Fibroblast of peridontal ligament (primary cell): ENCODE results near the gene ZC3H18.

Experiments
- DNase-seq: peaks from one replicate; pipeline ENCODE4 v3.0.0-alpha.2; 2010; ENCODE audit errors: extremely low read depth

The ZC3H18 gene

DNA sequence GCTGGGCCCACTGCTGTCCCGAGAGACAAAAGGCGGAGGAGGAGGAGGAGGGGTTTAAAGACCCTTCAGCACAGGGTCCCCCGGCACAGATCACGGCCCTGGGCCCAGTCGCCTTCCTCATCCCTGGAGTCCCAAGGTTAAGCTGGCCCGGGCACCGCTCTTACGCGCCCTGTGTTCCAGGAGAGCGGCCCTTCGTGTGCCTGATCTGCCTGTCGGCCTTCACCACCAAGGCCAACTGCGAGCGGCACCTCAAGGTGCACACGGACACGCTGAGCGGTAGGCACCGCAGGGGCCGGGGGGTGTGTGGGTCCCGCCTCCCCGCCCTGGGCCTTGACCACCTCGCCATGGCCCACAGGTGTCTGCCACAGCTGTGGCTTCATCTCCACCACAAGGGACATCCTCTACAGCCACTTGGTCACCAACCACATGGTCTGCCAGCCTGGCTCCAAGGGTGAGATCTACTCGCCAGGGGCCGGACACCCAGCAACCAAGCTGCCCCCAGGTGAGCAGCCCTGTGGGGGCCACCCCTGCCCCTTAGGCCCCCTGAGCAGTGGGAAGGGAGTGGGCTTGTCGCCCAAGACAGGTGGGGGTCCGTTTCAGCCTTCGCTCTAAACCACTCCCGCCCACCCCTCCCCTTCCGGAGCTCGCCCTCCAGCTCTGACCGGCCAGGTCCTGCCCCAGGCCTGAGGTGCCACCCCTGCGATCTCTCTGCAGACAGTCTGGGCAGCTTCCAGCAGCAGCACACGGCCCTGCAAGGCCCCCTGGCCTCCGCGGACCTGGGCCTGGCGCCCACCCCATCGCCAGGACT lies 37.6 kb upstream of the ZC3H18 start:
- DNase-seq, result no peak

DNA sequence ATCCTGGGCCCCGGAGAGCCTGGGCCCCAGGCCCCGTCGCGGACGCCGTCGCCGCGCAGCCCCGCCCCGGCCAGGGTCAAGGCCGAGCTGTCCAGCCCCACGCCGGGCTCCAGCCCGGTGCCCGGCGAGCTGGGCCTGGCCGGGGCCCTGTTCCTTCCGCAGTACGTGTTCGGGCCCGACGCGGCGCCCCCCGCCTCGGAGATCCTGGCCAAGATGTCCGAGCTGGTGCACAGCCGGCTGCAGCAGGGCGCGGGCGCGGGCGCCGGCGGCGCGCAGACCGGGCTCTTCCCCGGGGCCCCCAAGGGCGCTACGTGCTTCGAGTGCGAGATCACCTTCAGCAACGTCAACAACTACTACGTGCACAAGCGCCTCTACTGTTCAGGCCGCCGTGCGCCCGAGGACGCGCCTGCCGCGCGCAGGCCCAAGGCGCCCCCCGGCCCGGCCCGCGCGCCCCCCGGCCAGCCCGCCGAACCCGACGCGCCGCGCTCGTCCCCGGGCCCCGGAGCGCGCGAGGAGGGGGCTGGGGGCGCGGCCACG lies 36.8 kb upstream of the ZC3H18 start:
- DNase-seq, result peak; percentile 29

DNA sequence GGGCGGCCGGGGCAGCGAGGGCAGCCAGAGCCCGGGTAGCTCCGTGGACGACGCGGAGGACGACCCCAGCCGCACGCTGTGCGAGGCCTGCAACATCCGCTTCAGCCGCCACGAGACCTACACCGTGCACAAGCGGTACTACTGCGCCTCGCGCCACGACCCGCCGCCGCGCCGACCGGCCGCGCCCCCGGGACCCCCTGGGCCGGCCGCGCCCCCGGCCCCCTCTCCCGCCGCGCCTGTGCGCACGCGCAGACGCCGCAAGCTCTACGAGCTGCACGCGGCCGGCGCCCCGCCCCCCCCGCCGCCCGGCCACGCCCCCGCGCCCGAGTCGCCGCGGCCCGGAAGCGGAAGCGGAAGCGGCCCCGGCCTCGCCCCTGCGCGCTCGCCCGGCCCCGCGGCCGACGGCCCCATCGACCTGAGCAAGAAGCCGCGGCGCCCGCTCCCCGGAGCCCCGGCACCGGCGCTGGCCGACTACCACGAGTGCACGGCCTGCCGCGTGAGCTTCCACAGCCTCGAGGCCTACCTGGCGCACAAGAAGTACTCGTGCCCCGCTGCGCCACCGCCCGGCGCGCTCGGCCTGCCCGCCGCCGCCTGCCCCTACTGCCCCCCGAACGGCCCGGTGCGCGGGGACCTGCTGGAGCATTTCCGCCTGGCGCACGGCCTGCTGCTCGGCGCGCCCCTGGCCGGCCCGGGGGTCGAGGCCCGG lies 36.1 kb upstream of the ZC3H18 start:
- DNase-seq, result peak; percentile 37

DNA sequence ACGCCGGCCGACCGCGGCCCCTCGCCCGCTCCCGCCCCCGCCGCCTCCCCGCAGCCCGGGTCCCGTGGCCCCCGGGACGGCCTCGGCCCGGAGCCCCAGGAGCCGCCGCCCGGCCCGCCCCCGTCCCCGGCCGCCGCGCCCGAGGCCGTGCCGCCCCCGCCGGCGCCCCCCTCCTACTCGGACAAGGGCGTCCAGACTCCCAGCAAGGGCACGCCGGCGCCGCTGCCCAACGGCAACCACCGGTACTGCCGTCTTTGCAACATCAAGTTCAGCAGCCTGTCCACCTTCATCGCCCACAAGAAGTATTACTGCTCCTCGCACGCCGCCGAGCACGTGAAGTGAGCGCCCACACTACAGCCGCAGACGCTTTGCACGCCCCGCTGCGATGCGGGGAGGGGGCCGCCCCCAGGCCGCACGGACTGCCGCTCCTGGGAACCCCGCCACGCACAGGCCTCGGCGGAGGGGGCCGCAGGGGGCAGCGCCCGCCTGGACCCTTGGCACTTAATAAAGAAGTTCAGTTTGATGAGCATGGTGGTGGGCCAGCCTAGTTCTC lies 35.5 kb upstream of the ZC3H18 start:
- DNase-seq, result peak; percentile 34

DNA sequence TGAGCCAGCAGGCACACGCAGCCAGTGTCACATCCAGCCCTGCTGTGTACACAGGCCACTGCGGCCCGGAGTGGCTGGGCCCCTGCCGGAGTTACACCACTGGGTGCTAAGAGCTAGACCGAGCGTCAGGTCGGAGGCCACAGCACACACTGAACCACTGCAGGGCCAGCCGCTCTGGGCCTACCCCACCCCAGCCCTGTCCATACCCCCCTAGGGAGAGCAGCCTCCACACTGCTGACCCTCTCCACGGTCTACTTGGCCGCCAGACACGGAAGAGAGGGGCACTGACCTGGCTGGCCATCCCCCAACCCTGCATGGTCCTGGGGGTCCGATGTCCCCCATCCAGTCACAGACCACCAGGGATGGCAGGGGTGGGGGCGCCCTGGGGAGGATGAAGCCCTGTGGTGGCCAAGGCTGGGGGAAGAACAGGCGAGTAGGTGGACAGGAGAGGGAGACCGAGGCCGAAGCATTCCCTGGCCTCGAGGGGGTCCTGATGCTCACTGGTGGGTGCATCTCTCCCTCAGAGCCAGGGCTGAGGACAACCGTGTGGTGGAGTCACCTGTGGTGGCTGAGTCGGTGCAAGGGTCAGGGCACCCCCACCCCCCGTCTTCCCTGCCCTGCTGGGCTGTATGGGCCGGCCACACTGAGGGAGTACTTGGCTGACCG lies 34.9 kb upstream of the ZC3H18 start:
- no peak for DNase-seq

DNA sequence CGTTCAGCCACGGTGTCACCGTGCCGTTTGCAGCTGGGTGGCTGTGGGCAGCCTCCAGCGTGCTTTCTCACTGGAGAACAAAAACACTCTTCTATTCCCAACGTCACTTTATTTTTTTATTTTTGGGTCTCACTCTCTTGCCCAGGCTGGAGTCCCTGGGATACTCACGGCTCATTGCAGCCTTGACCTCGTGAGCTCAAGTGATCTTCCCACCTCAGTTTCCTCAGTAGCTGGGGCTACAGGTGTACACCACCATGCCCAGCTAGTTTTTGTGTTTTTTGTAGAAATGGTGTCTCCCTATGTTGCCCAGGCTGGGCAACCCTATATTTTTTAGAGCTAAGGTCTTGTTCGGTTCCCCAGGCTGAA lies 34.4 kb upstream of the ZC3H18 start:
- DNase-seq, result no peak

DNA sequence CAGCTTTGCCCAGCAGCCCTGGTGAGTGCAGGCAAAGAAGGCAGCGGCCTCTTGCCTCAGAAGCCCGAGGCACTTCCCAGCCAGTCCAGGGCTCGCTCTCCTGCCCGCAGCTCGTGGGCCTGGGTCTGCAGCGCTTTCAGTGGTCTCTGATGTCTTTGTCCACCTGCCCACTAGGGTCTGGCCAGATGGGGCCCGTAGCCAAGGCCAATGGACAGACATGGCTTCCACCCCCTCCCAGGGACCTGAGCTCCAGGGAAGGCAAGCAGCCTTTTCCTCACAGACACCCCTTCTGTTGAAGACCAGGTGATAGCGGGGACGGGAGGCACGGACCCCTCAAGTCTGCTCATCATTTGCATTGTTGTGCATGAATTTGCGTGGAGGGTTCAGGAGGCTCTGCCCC lies 33.7 kb upstream of the ZC3H18 start:
- DNase-seq, result no peak

DNA sequence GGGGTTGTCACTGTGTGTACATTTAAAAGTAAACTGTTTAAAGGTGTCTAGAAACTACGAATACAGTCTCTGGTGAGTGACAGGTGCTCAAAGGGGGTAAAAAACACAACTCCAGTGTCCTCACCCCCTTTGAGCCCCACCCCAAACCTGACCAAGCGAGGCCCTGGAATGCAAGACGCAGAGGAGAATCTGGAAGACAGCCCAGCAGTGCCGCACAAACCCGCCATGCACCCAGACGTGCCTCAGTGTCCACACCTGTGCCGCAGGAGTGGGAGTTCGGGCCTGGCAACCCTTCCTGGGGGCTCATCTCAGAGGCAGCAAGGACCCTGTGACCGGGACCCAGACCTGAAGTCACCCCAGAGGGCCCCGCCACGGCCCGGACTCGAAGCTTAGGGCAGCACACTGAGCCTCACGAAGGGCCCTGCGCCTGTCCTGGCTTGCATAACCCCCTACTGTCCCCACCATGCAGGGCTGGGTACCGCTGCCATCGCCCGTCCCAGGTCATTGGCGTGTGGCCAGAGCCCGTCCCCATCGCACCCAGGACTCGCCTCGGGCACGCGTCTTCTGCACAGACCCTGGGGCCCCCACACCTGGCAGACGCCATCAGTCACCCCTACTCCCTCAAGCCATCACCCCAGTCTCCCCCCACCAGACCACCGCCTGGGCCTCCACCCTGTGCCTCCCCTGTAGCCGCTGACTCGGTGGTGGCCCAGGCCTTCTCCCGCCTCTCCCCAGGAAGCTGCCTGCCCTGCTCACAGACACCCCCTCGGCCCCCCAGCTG lies 33.0 kb upstream of the ZC3H18 start:
- no peak for DNase-seq

DNA sequence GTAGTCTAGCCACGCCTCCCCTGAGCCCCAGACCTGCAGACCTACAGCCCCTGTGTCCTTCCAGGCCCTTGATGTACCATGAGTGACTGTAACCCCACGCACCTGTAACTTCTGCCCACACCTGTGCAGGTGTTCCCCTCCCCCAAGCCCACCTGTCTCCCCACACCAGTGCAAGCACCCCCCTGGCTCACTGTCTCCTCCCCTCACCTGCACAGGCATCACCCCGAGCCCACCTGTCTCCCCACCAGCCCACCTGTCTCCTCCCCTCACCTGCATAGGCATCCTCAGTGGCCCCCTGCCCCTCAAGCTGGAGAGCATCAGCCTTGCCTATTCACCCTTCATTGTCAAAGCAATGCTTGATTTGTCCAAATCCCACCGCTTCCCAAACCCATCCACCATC lies 32.3 kb upstream of the ZC3H18 start:
- DNase-seq, result no peak

DNA sequence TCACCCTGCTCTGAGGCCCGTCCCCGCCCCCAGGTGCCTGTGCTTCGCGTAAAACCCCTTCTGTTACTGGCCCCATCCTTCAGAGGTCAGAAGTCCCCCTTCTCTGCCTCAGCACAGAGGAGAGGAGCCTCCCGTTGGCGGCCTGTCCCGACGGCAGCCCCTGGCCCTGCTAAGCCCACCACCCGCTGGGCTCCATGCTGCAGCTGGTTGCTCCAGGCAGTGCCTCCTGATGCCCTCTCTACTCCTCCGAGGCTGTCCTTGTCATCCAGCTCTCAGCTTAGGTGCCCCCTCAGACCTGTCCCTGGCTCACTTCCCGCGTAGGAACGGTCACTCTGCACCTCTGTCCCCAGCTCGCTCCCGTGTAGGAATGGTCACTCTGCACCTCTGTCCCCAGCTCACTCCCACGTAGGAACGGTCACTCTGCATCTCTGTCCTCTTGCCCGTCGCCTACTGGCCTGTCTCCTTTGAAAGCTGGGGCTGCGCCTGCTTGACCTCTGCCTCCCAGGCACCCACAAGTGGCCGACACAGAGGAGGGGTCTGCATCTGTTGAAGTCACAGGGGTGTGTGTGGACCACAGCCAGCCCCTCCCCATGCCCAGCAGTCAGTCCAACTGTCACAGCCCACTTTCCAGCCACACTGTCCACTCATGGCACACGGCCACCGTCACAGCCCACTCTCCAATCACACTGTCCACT lies 31.7 kb upstream of the ZC3H18 start:
- DNase-seq, result no peak

DNA sequence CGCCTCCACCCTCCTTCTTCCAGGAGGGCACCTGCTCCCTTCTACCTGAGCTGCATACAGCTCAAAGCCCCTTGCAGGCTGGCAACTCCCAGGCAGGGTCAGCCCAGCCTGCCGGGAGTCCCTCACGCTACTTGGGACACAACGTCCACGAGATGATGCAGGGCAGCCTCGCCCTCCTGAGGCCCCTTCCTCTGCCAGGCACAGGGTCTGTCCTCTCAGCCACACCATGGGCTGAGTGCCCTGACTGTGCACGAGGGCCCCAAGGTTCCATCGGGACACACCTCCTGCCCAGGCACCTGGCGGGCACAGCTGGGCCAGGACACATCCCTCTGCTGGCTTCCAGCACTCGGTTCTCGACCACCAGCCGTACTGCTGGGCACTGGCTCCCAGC lies 30.9 kb upstream of the ZC3H18 start:
- DNase-seq, result no peak

DNA sequence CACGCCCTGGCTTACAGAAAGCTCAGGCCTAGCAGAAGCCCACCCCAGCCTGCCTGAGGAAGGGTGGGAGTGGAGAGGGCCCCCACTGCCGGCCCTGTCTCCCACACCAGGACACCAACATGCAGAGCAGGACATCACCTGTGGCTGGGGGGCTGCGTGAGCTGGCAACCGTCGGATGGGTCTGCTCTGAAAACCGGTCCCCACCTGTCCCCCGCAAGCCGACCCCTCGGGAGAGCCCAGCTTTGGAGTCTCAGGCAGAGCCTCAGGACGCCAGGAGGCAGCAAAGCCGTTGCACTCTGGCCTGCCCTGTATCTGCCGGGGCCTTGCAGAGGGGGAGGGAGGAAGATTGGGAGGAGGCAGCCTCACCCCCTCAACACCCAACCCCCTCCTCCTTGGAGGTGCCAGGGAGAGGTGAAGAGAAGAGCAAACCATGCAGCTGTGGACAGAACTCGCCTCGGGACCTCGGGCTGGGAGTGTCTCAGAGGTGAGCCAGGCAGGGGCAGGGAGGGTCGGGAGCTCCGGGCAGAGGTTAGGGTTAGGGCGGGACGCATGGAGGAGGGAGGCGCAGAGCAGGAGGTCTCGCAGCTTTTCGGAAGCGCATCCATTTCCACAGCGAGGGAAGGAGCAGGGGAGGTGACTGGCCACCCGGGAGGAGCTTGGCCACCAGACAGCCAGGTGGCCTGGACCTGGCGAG lies 30.4 kb upstream of the ZC3H18 start:
- no peak for DNase-seq

DNA sequence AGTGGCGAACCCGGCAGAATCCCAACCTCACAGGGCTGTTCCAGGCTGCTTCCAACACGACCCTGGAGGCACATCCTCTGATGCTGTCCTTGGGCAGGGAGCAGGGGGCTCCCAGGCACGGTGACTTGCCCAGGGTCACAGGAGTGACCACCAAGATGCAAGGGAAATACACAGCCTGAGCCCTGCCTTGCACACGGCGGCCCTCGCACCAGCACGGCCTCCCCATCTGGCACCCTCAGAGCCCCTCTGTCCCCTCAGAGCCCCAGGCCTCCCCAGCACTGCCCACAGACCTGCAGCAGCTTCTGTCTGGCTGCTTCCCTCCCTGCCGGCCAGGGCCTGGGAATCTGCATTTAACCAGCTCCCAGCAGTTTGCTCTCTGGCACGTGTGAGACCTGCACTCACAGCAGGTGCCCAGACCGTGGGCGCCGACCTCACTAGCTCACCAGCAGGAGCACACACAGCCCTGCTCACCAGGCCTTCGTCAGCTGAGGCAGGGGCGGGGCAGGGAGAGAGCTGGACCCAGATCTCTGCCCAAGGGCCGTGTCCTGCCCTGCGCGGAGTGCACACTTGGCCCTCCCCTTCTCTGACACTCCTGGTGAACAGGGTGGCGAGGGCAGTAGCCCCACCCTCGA lies 29.7 kb upstream of the ZC3H18 start:
- DNase-seq, result no peak

DNA sequence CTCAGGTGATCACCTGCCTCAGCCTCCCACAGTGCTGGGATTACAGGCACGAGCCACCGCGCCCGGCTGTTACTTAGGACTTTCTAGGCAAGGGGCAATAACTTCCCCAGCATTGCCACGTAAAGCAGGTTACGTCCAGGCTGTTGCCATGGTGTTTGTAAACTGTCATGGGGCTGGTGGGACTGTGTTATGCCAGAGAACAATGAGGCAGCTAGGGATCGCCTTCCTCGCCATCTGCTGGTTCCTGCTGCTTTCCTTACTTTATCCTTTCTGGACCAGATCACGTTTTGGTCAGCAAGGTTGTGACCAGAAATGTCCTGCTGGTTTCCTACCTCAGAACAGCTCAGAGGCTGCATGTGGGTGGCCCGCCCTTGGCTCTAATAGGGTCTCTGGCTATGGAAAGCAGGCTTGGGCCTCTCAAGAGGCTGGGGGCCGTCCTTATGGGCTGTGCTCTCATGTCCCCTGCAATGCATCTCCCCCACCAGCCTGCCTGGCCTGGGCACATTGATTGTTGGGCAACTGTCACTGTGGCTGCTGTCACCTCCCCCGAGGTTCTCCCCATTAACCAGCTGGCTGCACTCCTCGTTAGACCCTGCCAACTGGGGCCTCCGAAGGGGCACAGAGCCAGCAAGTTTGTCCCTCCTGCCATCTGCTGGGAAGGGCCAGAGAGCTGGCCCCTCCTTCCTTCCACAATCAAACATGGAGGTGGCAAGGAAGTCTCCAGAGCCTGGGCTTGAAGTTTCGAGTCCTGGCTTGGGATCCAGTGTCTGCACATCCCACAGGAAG lies 28.2 kb upstream of the ZC3H18 start:
- no peak for DNase-seq

DNA sequence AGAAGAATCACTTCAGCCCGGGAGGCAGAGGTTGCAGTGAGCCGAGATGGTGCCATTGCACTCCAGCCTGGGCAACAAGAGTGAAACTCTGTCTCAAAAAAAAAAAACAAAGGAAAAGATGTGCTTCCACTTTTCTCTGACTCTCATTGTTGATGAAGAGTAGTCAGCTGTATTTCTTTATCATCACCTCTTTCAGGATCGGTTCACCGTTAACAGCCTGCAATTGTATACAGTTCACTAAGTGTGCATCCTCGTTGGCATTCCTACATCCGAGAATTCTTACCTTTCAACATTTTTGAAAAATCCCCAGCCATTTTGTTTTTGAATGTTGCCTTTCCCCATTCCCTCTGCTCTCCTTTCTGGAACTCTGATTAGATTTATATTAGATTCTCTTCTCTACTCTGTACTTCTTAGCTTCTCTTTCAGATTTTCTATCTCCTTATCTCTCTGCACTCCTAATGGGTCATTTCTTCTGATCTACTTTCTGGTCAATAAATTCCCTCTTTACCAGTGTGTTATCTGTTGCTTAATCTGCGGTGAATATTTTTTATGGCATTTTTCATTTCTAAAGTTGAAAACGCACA lies 26.9 kb upstream of the ZC3H18 start:
- no peak for DNase-seq

DNA sequence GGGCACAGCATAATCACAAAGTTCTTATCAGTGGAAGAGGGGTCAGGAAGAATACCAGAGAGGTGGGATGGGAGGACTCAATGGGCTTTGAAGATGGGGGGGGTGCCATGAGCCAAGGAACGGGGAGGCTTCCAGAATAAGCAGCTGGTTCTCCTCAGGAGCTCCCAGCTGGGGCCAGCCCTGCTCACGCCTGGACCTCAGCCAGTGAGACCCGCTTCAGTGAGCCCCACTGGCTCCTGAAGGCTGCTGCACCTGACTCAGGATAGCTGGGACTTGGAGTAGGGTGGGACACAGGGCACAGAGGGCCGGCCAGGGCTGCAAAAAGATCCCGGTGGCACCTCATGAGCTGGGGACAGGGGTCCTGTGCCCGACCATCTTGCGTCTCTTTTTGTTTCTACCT lies 24.4 kb upstream of the ZC3H18 start:
- no peak for DNase-seq

DNA sequence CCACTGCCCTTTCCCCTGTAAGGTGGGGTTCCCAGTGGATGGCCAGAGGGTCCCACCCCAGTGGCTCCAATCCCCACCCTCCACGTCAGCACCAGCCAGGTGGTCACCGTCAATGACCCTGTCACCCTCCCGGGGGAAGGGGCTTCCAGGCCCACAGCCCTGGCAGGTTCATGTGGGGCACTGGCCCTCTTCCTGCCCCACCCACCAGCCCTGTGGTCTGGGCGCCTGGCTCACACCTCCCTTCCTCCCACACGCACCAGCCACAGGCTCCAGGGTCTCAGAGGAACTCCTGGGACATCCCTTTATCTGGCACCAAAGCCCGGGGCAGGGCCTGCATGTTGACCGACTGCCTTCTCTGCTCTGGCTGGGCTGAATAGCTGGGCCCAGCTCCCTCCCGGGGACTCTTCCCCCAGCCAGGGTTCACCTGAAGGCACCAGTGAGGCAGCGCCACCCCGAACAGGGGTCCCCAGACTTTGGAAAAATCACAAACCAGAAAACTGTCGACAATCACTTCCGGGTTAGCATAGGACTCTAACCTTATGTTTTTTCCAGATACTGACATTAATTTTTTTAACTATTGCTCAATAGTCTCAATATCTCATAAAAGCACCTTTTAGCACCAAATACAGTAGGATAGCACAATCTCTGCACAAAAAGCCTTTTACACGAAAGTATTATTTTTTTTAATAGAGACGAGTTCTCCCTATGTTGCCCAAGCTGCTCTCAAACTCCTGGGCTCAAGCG lies 21.9 kb upstream of the ZC3H18 start:
- no peak for DNase-seq

DNA sequence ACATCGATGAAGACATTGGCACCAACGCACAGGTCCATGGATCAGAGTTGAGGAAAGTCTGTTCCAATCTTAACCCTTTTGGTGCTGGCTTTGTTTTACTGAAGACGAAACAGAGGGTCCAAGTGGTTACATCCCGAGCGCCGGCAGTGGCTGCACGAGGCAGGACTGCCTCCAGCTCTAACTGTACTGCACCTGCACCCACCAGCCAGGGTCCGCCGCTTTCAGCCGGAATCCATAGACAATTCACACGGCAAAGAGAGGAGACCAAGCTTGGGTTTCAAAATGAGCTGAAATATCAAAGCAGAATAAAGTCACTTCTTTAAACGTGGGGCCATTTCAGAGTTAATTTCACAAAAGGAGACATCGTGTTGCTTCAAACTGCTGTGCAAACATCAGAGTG lies 21.2 kb upstream of the ZC3H18 start:
- DNase-seq, result no peak
